ENCODE data around the gene A4GALT. TPM values are rescaled to one million over a fixed set of nuclear protein-coding genes. Genes with fewer than 3 reads are reported as not detected.
"Not testable (repeated sequence)": the region's sequence is repeated elsewhere in the genome, so short reads cannot be mapped to it uniquely, and the experiment has no call there.

A4GALT gene
- total RNA-seq, 1 donor from 2014 or later: not detected

- H3K36me3 Mint-ChIP-seq (ENCODE audit: low read depth): no peaks in the 10 kb centered on the region
- peaks cover 5% of the 10 kb centered on the region for H3K27me3 Mint-ChIP-seq (ENCODE audit: insufficient read depth)
- no peak overlapping the region for H3K4me3 Mint-ChIP-seq
- H3K9me3 Mint-ChIP-seq: no peaks in the 10 kb centered on the region
- intact Hi-C loops (cut with micrococcal nuclease): no loop called here
- no peak overlapping the region for H3K27ac Mint-ChIP-seq
- no peak for DNase-seq (ENCODE audit: low spot score)
- H3K4me1 Mint-ChIP-seq (ENCODE audit: low read depth): no peaks in the 10 kb centered on the region
These were observed 34.0 kb upstream of the A4GALT start for GRCh38 chr22:42754658-42755057.

GRCh38 chr22:42752912-42753311 lies 32.2 kb upstream of the A4GALT start:
- no peaks in the 10 kb centered on the region for H3K4me1 Mint-ChIP-seq (ENCODE audit: low read depth)
- no peaks in the 10 kb centered on the region for H3K36me3 Mint-ChIP-seq (ENCODE audit: low read depth)
- no peak overlapping the region for H3K27ac Mint-ChIP-seq
- H3K4me3 Mint-ChIP-seq: no peak overlapping the region
- peaks cover 3% of the 10 kb centered on the region for H3K27me3 Mint-ChIP-seq (ENCODE audit: insufficient read depth)
- DNase-seq (ENCODE audit: low spot score): no peak
- intact Hi-C loops (cut with micrococcal nuclease): no loop called here
- H3K9me3 Mint-ChIP-seq: no peaks in the 10 kb centered on the region

GRCh38 chr22:42752230-42752746 lies 31.6 kb upstream of the A4GALT start:
- intact Hi-C loops (cut with micrococcal nuclease): no loop called here
- no peaks in the 10 kb centered on the region for H3K36me3 Mint-ChIP-seq (ENCODE audit: low read depth)
- H3K27me3 Mint-ChIP-seq (ENCODE audit: insufficient read depth): no peaks in the 10 kb centered on the region
- no peaks in the 10 kb centered on the region for H3K9me3 Mint-ChIP-seq
- no peak overlapping the region for H3K4me3 Mint-ChIP-seq
- no peaks in the 10 kb centered on the region for H3K4me1 Mint-ChIP-seq (ENCODE audit: low read depth)
- no peak for DNase-seq (ENCODE audit: low spot score)
- H3K27ac Mint-ChIP-seq: no peak overlapping the region

- H3K36me3 Mint-ChIP-seq (ENCODE audit: low read depth); H3K27ac Mint-ChIP-seq; H3K4me1 Mint-ChIP-seq (ENCODE audit: low read depth); H3K9me3 Mint-ChIP-seq; intact Hi-C loops (cut with micrococcal nuclease); DNase-seq (ENCODE audit: low spot score); H3K27me3 Mint-ChIP-seq (ENCODE audit: insufficient read depth); H3K4me3 Mint-ChIP-seq: not testable (repeated sequence)
These were observed 29.8 kb upstream of the A4GALT start for GRCh38 chr22:42750421-42750820.

GRCh38 chr22:42747701-42748513 lies 27.2 kb upstream of the A4GALT start:
- Mint-ChIP-seq H3K36me3 (ENCODE audit: low read depth) (no peaks in the 10 kb centered on the region), H3K4me3 (no peak overlapping the region)
- no peak for DNase-seq (ENCODE audit: low spot score)

GRCh38 chr22:42745118-42745517 lies 24.4 kb upstream of the A4GALT start:
- Mint-ChIP-seq H3K27ac (no peak overlapping the region), H3K4me3 (no peak overlapping the region), H3K27me3 (ENCODE audit: insufficient read depth) (no peaks in the 10 kb centered on the region), H3K36me3 (ENCODE audit: low read depth) (no peaks in the 10 kb centered on the region), H3K9me3 (no peaks in the 10 kb centered on the region), H3K4me1 (ENCODE audit: low read depth) (no peaks in the 10 kb centered on the region)
- no peak for DNase-seq (ENCODE audit: low spot score)
- intact Hi-C loops (cut with micrococcal nuclease): no loop called here

More at GRCh38 chr22:42747701-42748513, 27.2 kb upstream of the A4GALT start:
- Mint-ChIP-seq H3K9me3 (no peaks in the 10 kb centered on the region), H3K27me3 (ENCODE audit: insufficient read depth) (no peaks in the 10 kb centered on the region), H3K27ac (no peak overlapping the region), H3K4me1 (ENCODE audit: low read depth) (no peaks in the 10 kb centered on the region)
- intact Hi-C loops (cut with micrococcal nuclease): no loop called here

- no peak overlapping the region for H3K27ac Mint-ChIP-seq
- H3K4me1 Mint-ChIP-seq (ENCODE audit: low read depth): no peaks in the 10 kb centered on the region
- no peaks in the 10 kb centered on the region for H3K36me3 Mint-ChIP-seq (ENCODE audit: low read depth)
- intact Hi-C loops (cut with micrococcal nuclease): no loop called here
- H3K9me3 Mint-ChIP-seq: no peaks in the 10 kb centered on the region
- no peak for DNase-seq (ENCODE audit: low spot score)
- H3K27me3 Mint-ChIP-seq (ENCODE audit: insufficient read depth): no peaks in the 10 kb centered on the region
- H3K4me3 Mint-ChIP-seq: no peak overlapping the region
These were observed 22.9 kb upstream of the A4GALT start for GRCh38 chr22:42743501-42743991.

GRCh38 chr22:42742940-42743339 lies 22.3 kb upstream of the A4GALT start:
- no peak overlapping the region for H3K27ac Mint-ChIP-seq
- no peaks in the 10 kb centered on the region for H3K4me1 Mint-ChIP-seq (ENCODE audit: low read depth)
- no peak overlapping the region for H3K4me3 Mint-ChIP-seq
- H3K36me3 Mint-ChIP-seq (ENCODE audit: low read depth): no peaks in the 10 kb centered on the region
- no peaks in the 10 kb centered on the region for H3K27me3 Mint-ChIP-seq (ENCODE audit: insufficient read depth)
- intact Hi-C loops (cut with micrococcal nuclease): no loop called here
- DNase-seq (ENCODE audit: low spot score): no peak
- no peaks in the 10 kb centered on the region for H3K9me3 Mint-ChIP-seq

- H3K4me3 Mint-ChIP-seq; H3K4me1 Mint-ChIP-seq (ENCODE audit: low read depth); DNase-seq (ENCODE audit: low spot score); H3K27ac Mint-ChIP-seq; H3K27me3 Mint-ChIP-seq (ENCODE audit: insufficient read depth); intact Hi-C loops (cut with micrococcal nuclease); H3K36me3 Mint-ChIP-seq (ENCODE audit: low read depth); H3K9me3 Mint-ChIP-seq: not testable (repeated sequence)
These were observed 19.6 kb upstream of the A4GALT start for GRCh38 chr22:42740320-42740719.

GRCh38 chr22:42734406-42734805 lies 13.7 kb upstream of the A4GALT start:
- Mint-ChIP-seq H3K9me3 (no peaks in the 10 kb centered on the region), H3K27me3 (ENCODE audit: insufficient read depth) (peaks cover 4% of the 10 kb centered on the region), H3K4me1 (ENCODE audit: low read depth) (no peaks in the 10 kb centered on the region), H3K27ac (no peak overlapping the region), H3K4me3 (no peak overlapping the region), H3K36me3 (ENCODE audit: low read depth) (no peaks in the 10 kb centered on the region)
- no peak for DNase-seq (ENCODE audit: low spot score)
- intact Hi-C loops (cut with micrococcal nuclease): no loop called here

- DNase-seq (ENCODE audit: low spot score); H3K9me3 Mint-ChIP-seq; H3K4me1 Mint-ChIP-seq (ENCODE audit: low read depth); H3K27ac Mint-ChIP-seq; H3K36me3 Mint-ChIP-seq (ENCODE audit: low read depth); H3K27me3 Mint-ChIP-seq (ENCODE audit: insufficient read depth); intact Hi-C loops (cut with micrococcal nuclease); H3K4me3 Mint-ChIP-seq: not testable (repeated sequence)
These were observed 12.7 kb upstream of the A4GALT start for GRCh38 chr22:42733394-42733793.

- H3K36me3 Mint-ChIP-seq (ENCODE audit: low read depth): no peaks in the 10 kb centered on the region
These were observed 11.4 kb upstream of the A4GALT start for GRCh38 chr22:42732081-42732480.

GRCh38 chr22:42726811-42727210 lies 6.1 kb upstream of the A4GALT start:
- no peaks in the 10 kb centered on the region for H3K36me3 Mint-ChIP-seq (ENCODE audit: low read depth)
- H3K27me3 Mint-ChIP-seq (ENCODE audit: insufficient read depth): peaks cover 11% of the 10 kb centered on the region
- no peaks in the 10 kb centered on the region for H3K9me3 Mint-ChIP-seq
- H3K4me1 Mint-ChIP-seq (ENCODE audit: low read depth): no peaks in the 10 kb centered on the region
- H3K4me3 Mint-ChIP-seq: no peak overlapping the region
- no peak for DNase-seq (ENCODE audit: low spot score)
- no peak overlapping the region for H3K27ac Mint-ChIP-seq
- intact Hi-C loops (cut with micrococcal nuclease): no loop called here

More at GRCh38 chr22:42732081-42732480, 11.4 kb upstream of the A4GALT start:
- no peak overlapping the region for H3K4me3 Mint-ChIP-seq
- intact Hi-C loops (cut with micrococcal nuclease): no loop called here
- no peaks in the 10 kb centered on the region for H3K4me1 Mint-ChIP-seq (ENCODE audit: low read depth)
- no peak overlapping the region for H3K27ac Mint-ChIP-seq
- no peaks in the 10 kb centered on the region for H3K9me3 Mint-ChIP-seq
- no peak for DNase-seq (ENCODE audit: low spot score)
- peaks cover 4% of the 10 kb centered on the region for H3K27me3 Mint-ChIP-seq (ENCODE audit: insufficient read depth)
